Karpas-422 (cell line): Measurements from ENCODE around the gene ASXL2. TPM values are rescaled to one million over a fixed set of nuclear protein-coding genes. Genes with fewer than 3 reads are reported as not detected.
A peak's percentile ranks its signal among the peaks of the same experiment; 100 is the strongest.
"Not testable (repeated sequence)": the region's sequence is repeated elsewhere in the genome, so short reads cannot be mapped to it uniquely, and the experiment has no call there.

ENCODE experiments used
- DNase-seq: peaks from one replicate; pipeline ENCODE4 v3.0.0-alpha.2; 2015
- H2AFZ ChIP-seq: fragments of 200-600 bp; sonication (generic); 2 replicates; pipeline ENCODE4 v1.6.1; 2014; ENCODE audit warnings: antibody characterized with exemption, low read length, mixed read lengths
- H3K27ac ChIP-seq: fragments of 200-600 bp; sonication (generic); 2 replicates; pipeline ENCODE4 v1.5.1; 2014; ENCODE audit warnings: mild to moderate bottlenecking, low read length, moderate library complexity
- H3K27me3 ChIP-seq: fragments of 200-600 bp; sonication (generic); 2 replicates; pipeline ENCODE4 v1.6.1; 2014; ENCODE audit warnings: low read length, mixed read lengths
- H3K36me3 ChIP-seq: fragments of 200-600 bp; sonication (generic); 2 replicates; pipeline ENCODE4 v1.6.1; 2014; ENCODE audit warnings: low read length, mixed read lengths; ENCODE audit not compliant: insufficient read depth
- H3K4me1 ChIP-seq: fragments of 200-600 bp; sonication (generic); 2 replicates; pipeline ENCODE4 v1.6.1; 2014; ENCODE audit warnings: mild to moderate bottlenecking, low read length, mixed read lengths
- H3K4me2 ChIP-seq: fragments of 200-600 bp; sonication (generic); 2 replicates; pipeline ENCODE4 v1.6.1; 2014; ENCODE audit warnings: low read length, low read depth, mild to moderate bottlenecking; ENCODE audit not compliant: poor library complexity, severe bottlenecking
- H3K4me3 ChIP-seq: fragments of 200-600 bp; sonication (generic); 2 replicates; pipeline ENCODE4 v1.5.1; 2014; ENCODE audit warnings: mild to moderate bottlenecking, antibody characterized with exemption, low read length, mixed read lengths
- H3K79me2 ChIP-seq: fragments of 200-600 bp; sonication (generic); 2 replicates; pipeline ENCODE4 v1.6.1; 2014; ENCODE audit warnings: mild to moderate bottlenecking, low read length, mixed read lengths
- H3K9ac ChIP-seq: fragments of 200-600 bp; sonication (generic); 2 replicates; pipeline ENCODE4 v1.6.0; 2014; ENCODE audit warnings: low read length
- H3K9me2 ChIP-seq: fragments of 200-600 bp; sonication (generic), shearing (Covaris generic); replicated peaks from 2 replicates; pipeline ENCODE4 v1.6.0; 2014; ENCODE audit warnings: mild to moderate bottlenecking, low read length, moderate library complexity; ENCODE audit not compliant: insufficient read depth
- H3K9me3 ChIP-seq: fragments of 300-700, 200-600 bp; sonication (generic); 2 replicates; pipeline ENCODE4 v1.6.1; 2014; ENCODE audit warnings: low read length, mixed read lengths
- H4K20me1 ChIP-seq: fragments of 200-600 bp; sonication (generic); 2 replicates; pipeline ENCODE4 v1.6.1; 2014; ENCODE audit warnings: mild to moderate bottlenecking, antibody characterized with exemption, low read length, low read depth; ENCODE audit not compliant: insufficient read depth
- total RNA-seq: library from RNA; depleted of rRNA; stranded (reverse); fragments of >200 nt; shearing (Covaris generic); gene quantifications from 2 replicates; pipeline ENCODE4 v1.2.3, GENCODE V29; 2014; ENCODE audit warnings: low replicate concordance

The ASXL2 gene
- total RNA-seq, 1 experiment from 2014 or later, result 17.6 TPM

DNA sequence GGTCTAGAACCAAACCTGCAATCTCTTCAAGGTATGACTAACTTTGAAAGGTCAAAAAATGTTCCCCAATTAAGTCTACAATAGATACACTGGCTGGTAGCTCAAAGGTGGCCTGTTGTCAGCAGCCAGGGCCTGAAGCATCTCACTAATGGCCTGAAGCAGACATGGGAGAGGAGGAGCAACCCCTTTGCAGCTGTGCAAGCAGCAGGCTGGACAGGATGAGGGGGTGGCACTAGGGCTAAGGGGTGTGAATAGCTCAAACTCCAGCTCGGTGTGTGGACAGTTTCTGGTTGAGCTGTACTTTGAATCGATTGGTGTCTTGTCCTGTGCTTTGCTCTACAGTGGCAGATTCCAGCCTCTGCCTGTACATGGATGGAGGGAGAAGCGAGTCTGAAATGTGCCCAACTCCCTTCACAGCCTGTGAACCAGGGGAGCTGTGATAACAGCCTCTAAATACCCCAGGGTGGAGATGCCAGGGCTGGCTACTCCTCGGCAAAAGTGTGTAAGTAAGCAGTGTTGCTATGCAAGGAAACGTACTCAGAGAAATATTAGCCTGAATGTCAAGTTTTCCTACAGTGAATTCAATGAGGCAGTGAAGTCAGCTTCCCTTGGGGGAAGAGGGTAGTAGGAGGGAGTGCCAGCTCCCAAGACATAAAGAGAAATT, 170.2 kb downstream of the ASXL2 start:
- Histone ChIP-seq H4K20me1 (no peaks in the 10 kb centered on the region), H3K36me3 (no peaks in the 10 kb centered on the region), H3K27ac (no peak overlapping the region), H3K9me3 (no peaks in the 10 kb centered on the region), H3K9me2 (no peaks in the 10 kb centered on the region), H3K9ac (no peak overlapping the region), H2AFZ (no peak overlapping the region), H3K4me1 (no peaks in the 10 kb centered on the region), H3K4me3 (no peak overlapping the region), H3K4me2 (no peak overlapping the region), H3K79me2 (no peaks in the 10 kb centered on the region), H3K27me3 (no peaks in the 10 kb centered on the region)
- DNase-seq, result no peak

GRCh38 chr2:25705575-25705974, 172.7 kb downstream of the ASXL2 start:
- not testable (repeated sequence) for H3K4me2 ChIP-seq, DNase-seq, H3K9me3 ChIP-seq, H3K27ac ChIP-seq, H3K9ac ChIP-seq, H3K27me3 ChIP-seq, H3K79me2 ChIP-seq, H3K4me3 ChIP-seq, H2AFZ ChIP-seq, H3K4me1 ChIP-seq, H3K36me3 ChIP-seq, H3K9me2 ChIP-seq, H4K20me1 ChIP-seq

GRCh38 chr2:25701801-25702200, 176.5 kb downstream of the ASXL2 start:
- H4K20me1 ChIP-seq, result no peaks in the 10 kb centered on the region
- H3K79me2 ChIP-seq, result no peaks in the 10 kb centered on the region
- H3K9me3 ChIP-seq, result no peaks in the 10 kb centered on the region
- H3K4me1 ChIP-seq, result no peaks in the 10 kb centered on the region
- no peak overlapping the region for H3K4me3 ChIP-seq
- H3K4me2 ChIP-seq, result no peak overlapping the region
- no peak for DNase-seq
- H3K36me3 ChIP-seq, result no peaks in the 10 kb centered on the region
- no peaks in the 10 kb centered on the region for H3K9me2 ChIP-seq
- H3K27ac ChIP-seq, result no peak overlapping the region
- no peaks in the 10 kb centered on the region for H3K27me3 ChIP-seq
- H2AFZ ChIP-seq, result no peak overlapping the region
- H3K9ac ChIP-seq, result no peak overlapping the region

GRCh38 chr2:25700221-25700660, 178.0 kb downstream of the ASXL2 start:
- no peaks in the 10 kb centered on the region for H3K79me2 ChIP-seq
- no peak overlapping the region for H2AFZ ChIP-seq
- H3K9me2 ChIP-seq, result no peaks in the 10 kb centered on the region
- H3K9me3 ChIP-seq, result no peaks in the 10 kb centered on the region
- no peak overlapping the region for H3K27ac ChIP-seq
- no peaks in the 10 kb centered on the region for H4K20me1 ChIP-seq
- H3K27me3 ChIP-seq, result no peaks in the 10 kb centered on the region
- no peak overlapping the region for H3K9ac ChIP-seq
- no peaks in the 10 kb centered on the region for H3K4me1 ChIP-seq
- DNase-seq, result peak; percentile 77
- no peaks in the 10 kb centered on the region for H3K36me3 ChIP-seq
- H3K4me2 ChIP-seq, result no peak overlapping the region
- H3K4me3 ChIP-seq, result no peak overlapping the region

DNA sequence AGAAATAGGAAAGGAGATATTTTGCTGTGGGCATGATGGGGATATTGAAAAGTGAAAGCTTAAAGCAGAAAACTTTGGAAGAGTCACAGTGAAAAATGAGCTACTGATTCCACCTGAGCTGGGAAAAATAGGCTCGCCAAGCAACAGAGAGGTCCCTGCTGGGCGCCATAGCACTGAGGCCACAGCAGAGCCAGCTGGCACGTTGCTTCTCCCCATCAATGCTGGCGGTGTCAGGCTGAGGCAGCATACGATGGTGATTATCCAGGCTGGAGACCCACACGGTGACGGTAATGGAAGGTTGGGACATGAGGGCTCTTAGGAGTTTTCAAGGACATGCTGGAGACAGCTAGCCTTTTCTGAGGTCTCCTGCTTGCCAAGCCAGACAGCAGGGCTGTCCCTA, 179.1 kb downstream of the ASXL2 start:
- Histone ChIP-seq H2AFZ (no peak overlapping the region), H4K20me1 (no peaks in the 10 kb centered on the region), H3K4me2 (no peak overlapping the region), H3K79me2 (no peaks in the 10 kb centered on the region), H3K27me3 (no peaks in the 10 kb centered on the region), H3K4me3 (no peak overlapping the region), H3K9me3 (no peaks in the 10 kb centered on the region), H3K9ac (no peak overlapping the region), H3K9me2 (no peaks in the 10 kb centered on the region), H3K27ac (no peak overlapping the region), H3K36me3 (no peaks in the 10 kb centered on the region), H3K4me1 (no peaks in the 10 kb centered on the region)
- DNase-seq, result no peak

- no peaks in the 10 kb centered on the region for H3K27me3 ChIP-seq
- no peak overlapping the region for H3K4me2 ChIP-seq
- no peaks in the 10 kb centered on the region for H3K36me3 ChIP-seq
- H3K9me3 ChIP-seq, result no peaks in the 10 kb centered on the region
- no peaks in the 10 kb centered on the region for H3K79me2 ChIP-seq
- H4K20me1 ChIP-seq, result no peaks in the 10 kb centered on the region
- H2AFZ ChIP-seq, result no peak overlapping the region
- no peaks in the 10 kb centered on the region for H3K9me2 ChIP-seq
- H3K4me3 ChIP-seq, result no peak overlapping the region
- H3K27ac ChIP-seq, result no peak overlapping the region
- no peak for DNase-seq
- H3K4me1 ChIP-seq, result no peaks in the 10 kb centered on the region
- no peak overlapping the region for H3K9ac ChIP-seq
Observed at GRCh38 chr2:25698752-25699151, 179.5 kb downstream of the ASXL2 start.

DNA sequence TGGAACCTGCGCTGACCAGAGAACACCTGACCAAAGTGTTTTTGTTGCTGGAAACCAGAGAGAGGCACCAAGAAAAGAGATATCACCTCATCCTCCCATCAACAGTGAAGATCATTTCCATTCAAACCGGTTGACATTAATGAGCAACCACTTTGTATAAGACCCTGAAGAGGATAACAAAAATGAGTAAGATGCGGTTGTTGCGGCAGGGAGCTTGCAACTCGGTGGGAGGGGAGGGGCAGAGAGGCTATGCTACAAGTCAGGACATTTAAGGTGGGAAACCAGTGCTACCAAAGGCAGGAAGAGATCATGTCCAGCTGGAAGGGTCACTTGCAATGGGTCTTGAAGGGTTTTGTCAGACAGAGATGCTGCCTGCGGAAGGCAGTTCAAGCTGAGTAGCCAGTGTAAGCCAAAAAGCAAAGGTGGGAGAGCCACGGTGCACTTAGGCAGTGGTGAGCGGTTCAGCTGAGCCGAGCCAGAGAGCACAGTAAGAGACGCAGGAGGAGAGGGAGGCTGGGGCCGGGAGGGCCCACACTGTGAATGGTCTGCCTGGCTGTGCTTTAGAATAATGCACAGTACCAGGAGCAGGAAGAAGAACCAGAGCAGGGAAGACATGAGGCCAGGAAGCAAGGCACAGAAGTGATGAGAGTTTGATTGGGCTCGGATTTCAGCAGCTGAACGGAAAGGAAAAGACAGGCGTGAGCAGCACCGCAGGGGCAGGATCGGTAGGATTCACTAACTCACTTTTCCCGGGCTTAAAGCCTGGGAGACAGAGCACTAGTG, 180.5 kb downstream of the ASXL2 start:
- no peaks in the 10 kb centered on the region for H3K27me3 ChIP-seq
- no peak overlapping the region for H3K4me2 ChIP-seq
- no peaks in the 10 kb centered on the region for H4K20me1 ChIP-seq
- H3K36me3 ChIP-seq, result no peaks in the 10 kb centered on the region
- H3K9me2 ChIP-seq, result no peaks in the 10 kb centered on the region
- no peak for DNase-seq
- no peak overlapping the region for H2AFZ ChIP-seq
- no peak overlapping the region for H3K9ac ChIP-seq
- no peak overlapping the region for H3K4me3 ChIP-seq
- no peaks in the 10 kb centered on the region for H3K9me3 ChIP-seq
- H3K4me1 ChIP-seq, result no peaks in the 10 kb centered on the region
- no peaks in the 10 kb centered on the region for H3K79me2 ChIP-seq
- H3K27ac ChIP-seq, result no peak overlapping the region

DNA sequence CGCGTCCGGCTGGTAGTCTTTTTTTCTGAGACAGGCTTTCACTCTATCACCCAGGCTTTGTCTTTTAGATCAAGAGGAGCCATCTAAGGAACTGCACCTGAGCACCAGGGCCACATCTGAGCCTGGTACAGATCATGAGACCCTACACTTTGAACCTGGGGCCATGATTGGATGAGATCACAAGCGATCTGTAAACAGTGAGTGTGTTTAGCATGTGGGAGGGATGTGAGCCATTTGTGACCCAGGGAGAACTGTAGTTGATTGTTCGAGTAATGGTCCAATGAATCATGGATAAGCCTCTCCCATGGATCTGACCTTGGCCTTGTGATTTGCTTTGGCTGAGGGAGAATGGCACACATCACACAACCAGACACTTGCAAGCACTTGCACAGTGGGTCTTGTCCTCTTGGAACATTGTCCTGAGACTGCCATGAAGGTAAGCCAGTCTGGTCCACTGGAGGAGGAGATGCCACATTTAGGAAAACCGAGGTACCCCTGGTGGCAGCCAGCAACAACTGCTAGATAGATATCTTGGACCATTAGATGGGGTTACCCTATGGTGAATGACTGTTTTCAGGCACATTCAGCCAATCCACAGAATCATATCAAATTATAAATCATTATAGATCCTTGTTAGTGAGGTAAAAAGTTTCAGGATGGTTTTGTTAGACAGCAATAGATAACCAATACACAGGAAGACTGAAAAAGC, 185.4 kb downstream of the ASXL2 start:
- H3K4me3 ChIP-seq, result no peak overlapping the region
- no peaks in the 10 kb centered on the region for H4K20me1 ChIP-seq
- H3K4me1 ChIP-seq, result no peaks in the 10 kb centered on the region
- DNase-seq, result no peak
- no peak overlapping the region for H3K27ac ChIP-seq
- no peaks in the 10 kb centered on the region for H3K36me3 ChIP-seq
- no peaks in the 10 kb centered on the region for H3K9me2 ChIP-seq
- H3K4me2 ChIP-seq, result no peak overlapping the region
- H3K9me3 ChIP-seq, result no peaks in the 10 kb centered on the region
- no peak overlapping the region for H2AFZ ChIP-seq
- H3K79me2 ChIP-seq, result no peaks in the 10 kb centered on the region
- H3K9ac ChIP-seq, result no peak overlapping the region
- no peaks in the 10 kb centered on the region for H3K27me3 ChIP-seq
